GM08714 (cell line): ENCODE results near the gene ENO4.

Experiments used
- H3K4me3 ChIP-seq: fragments of 200-500 bp; sonication (Bioruptor generic); 2 replicates; pipeline ENCODE4 v1.5.1; 2014; ENCODE audit warnings: mild to moderate bottlenecking, low read length, inconsistent platforms
- ZNF274 ChIP-seq: IDR thresholded peaks from 2 replicates; pipeline ENCODE4 v1.6.1; 2012; ENCODE audit warnings: mild to moderate bottlenecking, low read depth, low read length

Gene ENO4, protein sequence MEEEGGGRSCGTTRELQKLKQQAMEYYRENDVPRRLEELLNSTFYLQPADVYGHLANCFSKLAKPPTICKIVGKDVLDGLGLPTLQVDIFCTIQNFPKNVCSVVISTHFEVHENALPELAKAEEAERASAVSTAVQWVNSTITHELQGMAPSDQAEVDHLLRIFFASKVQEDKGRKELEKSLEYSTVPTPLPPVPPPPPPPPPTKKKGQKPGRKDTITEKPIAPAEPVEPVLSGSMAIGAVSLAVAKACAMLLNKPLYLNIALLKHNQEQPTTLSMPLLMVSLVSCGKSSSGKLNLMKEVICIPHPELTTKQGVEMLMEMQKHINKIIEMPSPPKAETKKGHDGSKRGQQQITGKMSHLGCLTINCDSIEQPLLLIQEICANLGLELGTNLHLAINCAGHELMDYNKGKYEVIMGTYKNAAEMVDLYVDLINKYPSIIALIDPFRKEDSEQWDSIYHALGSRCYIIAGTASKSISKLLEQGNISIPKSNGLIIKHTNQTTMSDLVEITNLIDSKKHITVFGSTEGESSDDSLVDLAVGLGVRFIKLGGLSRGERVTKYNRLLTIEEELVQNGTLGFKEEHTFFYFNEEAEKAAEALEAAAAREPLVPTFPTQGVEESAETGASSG

DNA sequence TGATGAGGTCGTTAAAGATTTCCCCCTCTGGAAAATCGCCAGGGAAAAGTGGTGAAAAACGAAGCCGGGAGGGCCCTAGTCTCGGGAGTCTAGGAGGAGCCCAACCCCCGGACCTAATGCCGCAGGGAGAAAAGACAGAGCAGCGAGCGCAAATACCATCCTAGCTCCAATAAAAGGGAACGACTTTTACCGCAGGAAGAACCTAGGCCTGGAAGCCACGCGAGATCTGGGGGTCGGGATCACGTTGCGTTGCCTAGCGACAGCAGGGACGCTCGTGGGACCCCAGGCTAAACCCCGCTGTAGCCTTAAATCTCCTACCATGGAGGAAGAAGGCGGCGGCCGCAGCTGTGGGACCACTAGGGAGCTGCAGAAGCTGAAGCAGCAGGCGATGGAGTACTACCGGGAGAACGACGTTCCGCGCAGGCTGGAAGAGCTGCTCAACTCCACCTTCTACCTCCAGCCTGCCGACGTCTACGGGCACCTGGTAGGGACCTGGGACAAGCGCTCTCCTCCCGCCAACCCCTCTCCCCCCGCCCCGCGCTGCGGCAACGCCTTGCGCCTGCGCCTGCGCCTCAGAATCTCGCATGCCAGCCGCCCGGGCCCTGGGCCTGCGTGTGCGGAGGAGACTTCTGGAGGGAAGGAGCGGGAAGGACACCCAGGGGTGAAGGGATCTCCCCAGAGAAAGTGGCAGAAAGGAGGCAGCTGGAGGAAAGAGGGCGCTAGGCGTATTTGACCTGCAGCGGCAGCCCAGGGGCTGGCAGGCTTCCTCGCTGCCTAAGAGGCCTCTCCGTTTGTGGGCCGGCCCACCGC, at the start of gene ENO4:
Gene ENO4, plus strand, starts transcription at position 252 of the 810 bp plus-strand sequence. Its CDS starts 68 bp downstream, at position 320.
- TF ChIP-seq ZNF274 = no peak
- H3K4me3 ChIP-seq = peak within 1 kb of the TSS; percentile 48; the same call in 1 of the 2 replicates

DNA sequence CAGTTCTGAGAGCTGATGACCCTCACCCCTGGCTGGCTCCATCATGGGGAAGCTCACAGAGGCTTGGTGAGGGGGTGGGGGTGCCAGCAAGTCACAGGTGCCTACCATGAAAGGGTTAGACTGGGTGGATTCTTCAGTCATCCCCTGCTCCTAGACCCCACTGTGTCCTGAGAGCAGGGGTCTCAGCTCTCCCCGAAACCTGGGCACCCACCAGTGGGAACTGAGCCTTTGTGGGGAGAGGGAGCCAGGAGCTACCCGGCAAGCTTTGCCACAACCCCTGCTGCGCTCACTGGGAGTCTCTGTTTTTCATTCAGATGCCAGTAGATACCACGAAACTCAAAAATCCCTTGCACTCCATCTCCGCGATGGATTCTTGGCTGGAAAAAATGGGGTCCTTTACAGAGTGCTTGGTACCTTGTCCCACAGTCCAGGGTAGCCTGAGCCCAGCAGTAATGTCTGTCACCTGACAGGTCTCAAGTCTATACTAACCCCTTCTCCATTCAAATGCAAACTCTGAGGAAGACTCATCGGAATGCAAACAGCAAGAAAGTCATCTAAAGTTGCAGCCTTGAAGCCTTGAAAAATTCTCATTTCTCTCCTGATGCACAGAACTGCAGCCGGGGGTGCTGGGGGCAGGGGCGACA, 48.9 kb upstream of the ENO4 start:
- TF ChIP-seq ZNF274 = no peak
- no peak overlapping the region for H3K4me3 ChIP-seq

DNA sequence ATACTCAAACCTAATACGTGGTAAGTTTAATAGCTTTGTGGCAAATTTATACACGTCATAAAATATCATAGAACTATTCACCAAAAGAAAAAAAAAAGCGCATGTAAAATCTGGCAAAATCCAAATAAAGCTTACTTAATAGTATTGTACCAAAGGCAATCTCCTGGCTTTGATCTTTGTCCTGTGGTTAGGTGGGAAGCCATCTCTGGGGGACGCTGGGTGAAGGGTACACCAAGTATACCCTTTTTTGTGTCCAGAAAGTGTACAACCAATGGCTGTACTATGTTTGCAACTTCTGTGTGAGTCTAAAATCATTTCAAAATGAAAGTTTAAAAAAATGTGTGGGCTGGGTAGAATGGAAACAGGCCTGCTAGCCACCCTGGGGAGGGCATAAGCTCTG, 47.6 kb upstream of the ENO4 start:
- TF ChIP-seq ZNF274 = no peak
- no peak overlapping the region for H3K4me3 ChIP-seq

DNA sequence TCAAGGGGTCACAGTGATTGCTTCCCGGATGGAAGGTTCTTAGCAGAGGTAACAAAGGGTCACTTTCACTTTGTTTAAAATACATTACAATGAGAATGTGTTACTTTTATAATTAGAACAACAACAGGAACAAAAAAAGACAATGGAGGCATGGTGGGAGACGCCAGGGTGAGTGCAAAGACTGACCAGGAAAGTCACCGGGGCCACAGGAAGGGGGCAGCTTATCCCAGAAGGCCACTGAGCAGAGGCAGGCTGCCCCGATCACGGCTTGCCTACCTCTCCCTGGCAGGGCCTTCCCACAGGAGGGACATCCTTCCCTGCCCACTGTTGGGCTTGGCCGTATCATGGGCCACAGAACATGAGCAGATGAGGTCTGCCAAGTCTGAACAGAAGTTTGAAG, 46.8 kb upstream of the ENO4 start:
- TF ChIP-seq ZNF274 = no peak
- H3K4me3 ChIP-seq = no peak overlapping the region

DNA sequence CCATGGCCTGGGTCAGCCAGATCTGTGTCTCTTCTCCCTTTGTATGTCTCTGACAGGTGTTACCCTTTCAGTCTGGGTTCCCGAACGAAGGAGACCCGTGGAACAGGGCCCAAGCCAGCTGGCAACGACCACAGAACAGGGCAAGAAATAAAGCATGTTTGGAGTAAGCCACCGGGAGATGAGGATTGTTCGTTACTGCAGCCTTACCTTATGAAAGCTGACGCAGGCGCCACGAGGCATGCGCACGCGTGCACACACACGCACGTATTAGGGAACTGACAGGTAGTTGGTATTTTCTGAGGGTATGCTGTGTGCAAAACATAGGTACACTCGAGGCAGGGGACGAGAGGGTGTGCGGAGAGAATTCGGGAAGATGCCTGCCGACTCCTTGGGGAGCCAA, 46.4 kb upstream of the ENO4 start:
- no peak for TF ChIP-seq ZNF274
- no peak overlapping the region for H3K4me3 ChIP-seq

DNA sequence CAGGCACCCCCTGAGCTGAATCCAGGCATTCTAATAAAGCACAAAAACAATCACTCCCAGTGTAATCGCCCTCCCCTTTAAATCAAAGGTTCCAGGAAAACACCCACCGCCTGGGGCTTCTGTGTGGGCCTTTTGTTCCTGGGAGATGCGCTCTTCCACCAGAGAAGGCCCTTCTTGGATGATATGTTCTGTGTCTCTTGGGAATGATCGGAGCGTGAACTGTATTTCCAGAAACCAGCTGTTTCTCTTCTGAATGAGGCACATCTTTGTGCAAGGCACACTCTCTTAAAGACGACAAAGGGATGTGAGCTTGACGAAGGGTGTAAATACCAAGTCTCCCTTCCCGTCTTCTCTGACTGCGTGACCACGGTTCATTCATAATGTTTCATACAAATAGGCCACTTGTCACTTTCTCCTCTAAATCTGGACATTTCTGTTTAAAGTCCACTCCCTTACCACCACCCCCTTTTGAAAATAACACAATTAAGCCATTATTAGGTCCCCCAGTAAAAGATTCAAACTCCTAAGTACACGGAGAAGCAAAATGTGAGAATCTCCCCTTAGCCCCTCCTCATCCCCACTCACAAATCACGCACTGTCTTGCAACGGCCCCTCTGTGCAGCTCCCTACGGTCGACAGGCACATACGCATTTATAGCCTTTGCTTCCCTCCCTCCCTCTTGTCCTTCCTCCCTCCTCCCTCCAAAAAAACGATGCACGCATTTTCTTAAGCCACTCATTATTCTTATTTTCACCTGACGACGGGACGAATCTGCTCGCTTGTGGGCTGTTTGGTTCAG, 45.6 kb upstream of the ENO4 start:
- H3K4me3 ChIP-seq = no peak overlapping the region
- TF ChIP-seq ZNF274 = no peak

DNA sequence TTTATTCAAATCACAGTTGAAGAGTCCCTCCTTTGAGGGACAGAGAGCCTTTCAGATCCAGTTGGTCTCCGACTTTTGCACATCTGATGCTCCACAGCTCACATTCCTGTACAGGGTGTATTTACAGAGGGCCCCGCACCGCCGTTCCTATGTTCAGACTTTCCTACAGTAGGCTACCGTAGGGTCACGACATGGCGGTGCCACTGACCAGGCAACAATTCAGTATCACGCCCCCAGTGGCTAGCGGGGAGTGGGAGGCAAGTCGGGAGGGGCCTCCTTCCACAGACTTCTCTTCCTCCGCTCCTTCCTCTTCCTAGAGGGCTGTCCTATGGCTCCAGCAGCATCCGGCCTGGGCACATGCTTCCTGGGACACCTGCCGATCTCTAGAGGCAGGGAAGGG, 40.6 kb upstream of the ENO4 start:
- H3K4me3 ChIP-seq = no peak overlapping the region
- TF ChIP-seq ZNF274 = no peak

DNA sequence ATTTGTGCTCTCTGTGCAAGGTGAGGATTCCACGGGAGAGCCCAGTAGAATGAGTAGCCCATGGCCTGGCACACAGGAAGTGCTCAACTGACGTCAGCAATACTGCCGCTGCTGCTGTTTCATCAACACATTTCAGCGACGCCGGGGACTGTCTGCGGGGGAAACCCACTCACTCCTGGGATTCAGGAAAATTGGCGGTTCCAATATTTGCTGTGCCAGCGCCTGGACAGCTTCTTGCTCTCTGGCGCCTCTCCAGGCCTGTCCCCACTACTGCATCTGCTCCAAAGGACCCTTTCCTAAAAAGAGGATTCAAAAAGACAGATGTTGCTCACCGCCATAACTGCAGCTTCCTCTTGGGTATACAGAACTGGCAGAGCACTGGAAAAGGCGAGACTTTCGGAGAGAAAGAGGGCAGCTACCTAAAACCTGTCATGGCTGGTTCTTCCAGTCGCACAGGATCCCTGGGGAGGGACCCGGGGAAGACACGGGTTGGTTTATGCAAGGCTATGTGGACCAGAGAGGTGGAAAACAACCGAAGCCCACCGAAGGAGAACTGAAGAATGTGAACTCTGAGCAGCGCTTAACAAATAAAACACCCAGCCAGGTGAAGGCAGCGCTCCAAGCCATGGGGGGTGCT, 39.7 kb upstream of the ENO4 start:
- TF ChIP-seq ZNF274 = no peak
- H3K4me3 ChIP-seq = no peak overlapping the region

DNA sequence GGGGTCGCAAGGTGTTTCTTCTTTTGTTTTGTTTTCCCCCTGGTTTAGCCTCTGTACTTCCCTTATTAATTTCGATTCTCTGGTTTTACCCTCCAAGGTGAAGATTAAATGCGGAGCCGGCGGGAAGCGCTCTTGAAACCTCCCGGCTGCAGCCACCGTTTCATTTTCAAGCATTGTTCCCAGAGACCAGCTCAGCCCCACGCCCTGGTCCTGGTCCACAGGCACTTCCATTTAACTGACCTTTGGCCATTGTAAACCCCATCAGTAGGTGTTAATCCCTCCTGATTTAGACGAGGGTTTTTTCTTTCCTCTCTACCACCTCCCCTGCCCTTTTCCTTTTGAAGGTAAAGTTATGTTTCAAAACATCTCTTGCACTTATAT, 39.2 kb upstream of the ENO4 start:
- H3K4me3 ChIP-seq = no peak overlapping the region
- TF ChIP-seq ZNF274 = no peak

DNA sequence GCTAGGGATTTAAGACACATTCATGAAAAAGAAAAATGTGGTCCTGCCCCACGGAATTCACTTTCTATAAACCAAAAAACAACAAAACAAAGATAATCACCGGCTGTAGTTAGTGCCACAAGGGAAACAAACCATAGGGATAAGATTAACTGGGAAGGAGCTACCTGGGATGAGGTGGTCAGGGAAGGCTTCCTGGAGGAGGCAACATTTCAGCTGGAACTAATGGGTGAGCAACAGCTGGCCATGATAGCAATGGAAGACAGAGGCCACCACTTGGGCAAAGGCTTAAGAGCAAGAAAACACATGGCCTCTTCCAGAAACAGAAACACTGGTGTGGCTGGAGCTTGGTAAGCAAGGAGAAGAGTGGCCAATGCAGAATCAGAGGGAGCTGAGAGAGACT, 38.4 kb upstream of the ENO4 start:
- no peak overlapping the region for H3K4me3 ChIP-seq
- TF ChIP-seq ZNF274 = no peak

DNA sequence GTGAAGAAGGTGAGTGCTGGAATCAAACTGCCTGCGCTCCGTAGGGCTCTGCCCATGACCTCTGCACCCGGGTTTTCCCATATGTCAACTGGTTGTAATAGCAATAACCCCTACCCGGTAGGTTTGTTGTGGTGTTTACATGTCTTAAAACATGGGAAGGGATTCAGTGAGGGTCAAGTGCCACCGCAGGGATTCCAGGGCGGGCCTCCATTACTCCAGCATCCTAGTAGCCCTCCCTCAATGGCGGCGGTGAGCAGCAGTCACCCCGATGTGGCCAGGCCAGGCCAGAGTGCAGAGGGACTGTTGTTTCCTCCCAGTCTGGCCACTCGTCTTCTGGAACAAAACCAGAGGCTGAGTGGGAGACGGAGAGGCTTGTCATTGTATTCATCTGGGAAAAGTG, 37.6 kb upstream of the ENO4 start:
- H3K4me3 ChIP-seq = no peak overlapping the region
- TF ChIP-seq ZNF274 = no peak

DNA sequence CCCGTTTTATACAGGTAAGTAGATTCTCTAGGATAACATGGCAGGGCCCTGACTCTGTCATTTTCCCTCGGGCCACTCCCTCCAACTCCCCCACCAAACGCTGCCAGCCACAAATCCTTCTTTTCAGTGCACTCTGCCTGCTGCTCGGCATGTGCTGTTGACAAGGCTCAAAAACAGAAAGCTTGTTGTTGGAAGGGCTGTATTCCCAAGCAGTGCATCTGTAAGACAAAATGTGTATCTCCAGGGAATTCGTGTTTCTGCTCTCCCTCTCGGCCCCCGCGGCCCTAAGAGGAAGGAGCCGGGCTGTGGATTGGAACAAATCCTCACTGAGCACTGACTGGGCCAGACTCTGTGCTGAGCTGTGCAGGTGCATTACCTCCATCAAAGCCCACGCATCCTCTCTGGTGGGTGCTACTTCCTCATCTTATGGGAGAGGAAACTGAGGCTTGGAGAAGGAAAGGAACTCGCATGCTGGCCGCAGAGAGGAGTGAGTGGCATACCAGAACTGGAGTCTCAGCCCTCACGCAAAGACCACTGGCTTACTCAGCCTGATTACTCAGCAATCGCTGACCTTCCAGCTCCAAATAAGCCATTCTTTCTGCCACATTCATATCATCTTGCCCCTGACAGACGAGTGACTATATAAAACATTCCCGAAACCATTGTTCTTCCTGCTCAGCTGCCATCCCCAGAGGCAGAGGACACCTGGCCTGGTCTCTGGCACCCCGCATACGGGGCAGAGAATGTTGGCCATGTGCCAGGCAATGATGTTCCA, 33.5 kb upstream of the ENO4 start:
- no peak overlapping the region for H3K4me3 ChIP-seq
- no peak for TF ChIP-seq ZNF274
